Skeletal muscle cell (primary cell): ENCODE measurements around the gene CEACAM18.
"Not testable (repeated sequence)": the region's sequence is repeated elsewhere in the genome, so short reads cannot be mapped to it uniquely, and the experiment has no call there.

Experiments
- DNase-seq: peaks from one replicate; pipeline ENCODE4 v3.0.0-alpha.2; 2010; ENCODE audit warnings: low read depth
- H3K4me3 ChIP-seq: 2 replicates; pipeline ENCODE4 v1.5.1; 2011; ENCODE audit warnings: low read depth, mild to moderate bottlenecking, control low read depth, low read length, moderate library complexity

CEACAM18 gene

DNA sequence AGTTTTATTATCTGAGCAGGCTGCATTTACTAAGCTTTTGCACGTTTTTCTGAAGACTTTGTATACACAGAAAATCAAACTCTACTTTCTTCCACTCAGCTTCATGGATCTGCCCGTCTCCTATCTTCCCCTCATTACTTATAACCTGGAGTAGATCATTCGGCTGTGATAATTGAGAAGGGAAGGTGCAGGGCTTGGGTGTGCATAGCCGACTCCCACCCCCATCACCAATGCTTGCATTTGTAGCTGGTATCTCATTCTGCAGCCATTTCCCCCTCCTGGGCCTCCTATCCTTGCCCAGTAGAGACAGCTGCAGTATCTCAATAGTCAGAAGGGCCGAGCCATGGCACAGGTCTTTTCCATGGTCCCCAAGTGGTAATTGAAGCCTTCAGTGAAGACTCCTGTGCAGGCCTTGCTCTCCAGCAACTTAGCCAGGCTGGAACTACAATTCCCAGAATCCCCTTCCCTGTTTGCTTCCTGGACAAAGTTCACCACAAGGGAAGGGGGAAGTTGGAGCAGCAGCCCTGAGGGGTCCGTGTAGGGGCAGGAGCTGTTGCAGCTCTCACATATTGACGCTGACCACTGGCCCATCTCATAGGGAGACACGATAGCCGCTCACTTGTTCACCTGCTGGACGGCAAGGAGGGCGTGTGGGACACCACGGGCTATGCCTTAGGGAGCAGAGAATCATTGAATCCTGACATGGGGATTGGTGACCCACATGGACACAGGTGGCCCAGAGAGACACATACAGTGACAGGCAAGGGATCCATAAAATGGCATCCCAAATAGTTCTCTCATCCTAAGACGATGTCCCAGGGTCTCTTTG lies 18.0 kb upstream of the CEACAM18 start:
- H3K4me3 ChIP-seq: no peak overlapping the region
- DNase-seq: no peak

DNA sequence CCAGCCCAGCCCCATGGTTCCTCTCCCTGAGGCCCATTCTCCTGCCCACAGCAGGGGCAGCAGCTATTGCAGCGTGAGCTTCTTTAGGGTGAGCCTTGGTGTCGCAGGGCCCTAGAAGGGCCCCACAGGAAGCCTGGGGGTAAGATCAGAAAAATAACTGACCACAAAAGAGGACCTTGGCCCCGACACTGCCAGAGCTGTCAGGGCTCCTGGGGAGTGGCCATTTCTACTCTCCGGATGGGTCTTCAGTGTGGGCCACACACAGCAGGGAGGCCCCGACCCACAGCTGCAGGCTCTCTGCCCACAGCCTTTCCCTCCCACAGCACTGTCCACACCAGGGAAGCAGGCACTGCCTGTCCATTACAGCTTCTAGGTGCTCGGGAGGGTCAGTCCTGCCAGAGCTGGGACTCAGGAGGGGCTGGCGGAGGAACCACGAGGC lies 16.6 kb upstream of the CEACAM18 start:
- no peak for DNase-seq
- H3K4me3 ChIP-seq: no peak overlapping the region

DNA sequence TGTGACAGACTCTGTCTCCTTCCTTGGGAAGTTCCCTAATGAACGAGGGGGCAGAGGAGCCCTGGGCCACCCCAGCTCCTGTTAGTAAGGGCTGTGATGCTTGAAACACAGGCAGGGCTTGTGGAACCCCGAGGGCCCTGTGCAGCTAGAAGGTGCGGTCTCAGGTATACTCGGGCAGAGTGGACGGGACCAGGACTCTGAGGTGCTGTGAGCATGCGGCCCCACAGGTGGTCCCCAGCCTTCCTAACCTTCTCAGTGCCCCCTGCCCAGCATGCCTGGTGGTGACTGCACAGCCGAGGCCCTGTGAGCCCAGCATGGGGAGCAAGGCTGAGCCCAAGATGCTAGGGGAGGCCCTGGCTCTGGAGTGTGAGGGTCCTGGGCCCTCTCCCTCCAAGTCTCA lies 16.1 kb upstream of the CEACAM18 start:
- no peak overlapping the region for H3K4me3 ChIP-seq
- DNase-seq: no peak

DNA sequence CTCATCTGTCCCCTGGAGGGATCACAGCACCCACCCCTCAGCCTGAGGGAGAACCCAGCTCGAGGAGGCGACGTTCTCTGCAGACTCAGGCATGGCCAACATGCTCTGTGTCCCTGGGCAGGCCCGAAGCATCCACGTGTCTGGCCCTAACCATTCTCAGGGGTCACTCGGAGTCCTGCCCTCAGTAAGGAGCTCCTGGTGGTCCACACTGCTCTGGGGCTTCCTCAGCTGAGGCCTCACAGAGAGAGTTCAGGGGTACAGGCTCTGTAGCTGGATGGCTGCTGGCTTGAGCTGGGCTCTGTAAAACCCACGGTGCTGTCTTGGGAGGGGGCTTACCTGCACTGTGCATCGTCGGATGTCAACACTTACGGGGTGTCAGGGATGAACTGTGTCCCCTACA lies 15.7 kb upstream of the CEACAM18 start:
- H3K4me3 ChIP-seq: no peak overlapping the region
- DNase-seq: no peak

- not testable (repeated sequence) for H3K4me3 ChIP-seq, DNase-seq
Measured at GRCh38 chr19:51463976-51464581, 14.3 kb upstream of the CEACAM18 start.

- no peak for DNase-seq
- no peak overlapping the region for H3K4me3 ChIP-seq
Measured at GRCh38 chr19:51466723-51467122, 11.6 kb upstream of the CEACAM18 start.

DNA sequence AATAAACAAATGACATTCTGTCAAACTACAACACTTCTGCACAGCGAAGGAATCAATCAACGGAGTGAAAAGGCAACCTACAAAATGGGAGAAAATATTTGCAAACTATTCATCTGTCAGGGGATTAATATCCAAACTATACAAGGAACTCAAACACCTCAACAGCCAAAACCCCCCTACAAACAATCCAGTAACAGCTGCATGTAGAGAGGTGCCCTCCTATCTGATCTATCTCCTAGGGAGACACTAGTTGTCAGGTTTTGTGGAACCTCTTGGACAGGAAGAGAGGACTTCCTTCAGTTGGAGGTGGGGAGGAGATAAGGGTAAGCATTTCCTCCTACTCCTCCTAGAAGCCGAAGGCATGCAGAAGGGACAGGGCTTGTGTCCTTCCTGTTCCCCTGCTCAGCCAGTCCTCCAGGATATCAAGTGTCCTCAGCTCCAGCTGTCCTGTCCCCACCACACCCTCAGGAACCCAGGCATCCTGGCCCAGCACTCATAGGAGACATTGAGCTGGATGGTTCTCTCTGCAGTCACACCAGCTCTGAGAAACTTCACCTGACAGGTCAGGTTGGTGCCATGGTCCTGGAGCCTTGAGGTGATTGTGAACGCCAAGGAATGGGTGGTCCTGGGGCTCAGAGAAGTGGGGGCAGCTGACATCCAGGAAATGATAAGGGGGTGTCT lies 10.3 kb upstream of the CEACAM18 start:
- DNase-seq: no peak

DNA sequence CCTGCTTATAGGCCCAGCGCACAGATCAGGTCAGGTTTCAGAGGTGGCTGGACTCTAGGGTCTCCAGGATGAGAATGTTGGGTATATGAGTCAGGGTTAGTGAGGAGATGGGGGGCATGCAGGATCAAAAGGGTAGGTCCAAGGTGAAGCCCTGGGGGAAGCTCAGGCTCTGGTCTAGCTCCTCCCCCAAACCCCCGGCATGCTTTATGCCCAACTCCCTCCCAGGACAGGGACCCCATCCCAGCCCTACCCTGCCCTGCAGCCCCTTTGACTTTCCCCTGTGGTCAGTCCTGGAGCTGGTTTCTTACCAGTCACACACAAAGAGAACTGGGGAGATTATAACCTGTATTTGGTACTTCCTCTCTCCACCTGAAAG lies 9.8 kb upstream of the CEACAM18 start:
- no peak overlapping the region for H3K4me3 ChIP-seq
- DNase-seq: no peak

More for the DNA sequence above, 10.3 kb upstream of the CEACAM18 start:
- no peak overlapping the region for H3K4me3 ChIP-seq

DNA sequence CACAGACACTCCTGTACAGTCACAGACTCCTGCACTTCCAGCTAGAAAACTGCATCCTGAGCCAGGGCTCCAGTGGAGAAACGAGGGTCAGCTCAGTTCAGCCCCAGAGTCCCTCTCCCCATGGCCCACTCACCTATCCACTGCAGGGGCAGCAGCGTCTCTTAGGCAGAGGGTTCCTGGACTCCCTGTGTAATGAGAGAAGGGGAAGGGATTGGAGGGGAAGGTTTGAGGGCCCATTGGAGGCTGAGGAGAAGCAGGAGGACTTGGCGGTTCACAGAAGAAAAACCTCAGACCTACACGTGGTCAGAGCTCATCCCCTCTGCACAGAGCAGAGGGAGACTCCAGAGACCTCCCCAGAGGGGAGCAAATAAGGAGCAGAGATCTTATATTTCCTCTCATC lies 9.2 kb upstream of the CEACAM18 start:
- H3K4me3 ChIP-seq: no peak overlapping the region
- DNase-seq: no peak

DNA sequence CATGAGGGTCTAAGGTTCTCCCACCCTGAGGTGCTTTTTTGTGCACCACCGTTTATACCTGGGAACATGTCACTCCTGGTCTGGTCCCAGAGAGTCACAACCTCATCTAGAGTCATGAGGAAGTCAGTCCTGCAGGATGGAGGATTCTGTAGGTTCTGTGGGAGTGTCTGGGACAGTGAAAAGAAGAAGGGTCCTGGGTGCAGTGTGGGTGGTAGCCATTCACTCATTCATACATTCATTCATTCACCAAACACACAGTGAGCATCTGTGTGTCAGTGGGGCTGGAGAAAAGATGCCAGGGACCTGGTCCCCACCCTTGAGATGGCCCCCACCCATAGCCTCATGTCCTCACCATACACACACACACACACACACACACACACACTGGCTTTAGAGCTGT lies 8.7 kb upstream of the CEACAM18 start:
- no peak for DNase-seq
- no peak overlapping the region for H3K4me3 ChIP-seq

- H3K4me3 ChIP-seq: no peak overlapping the region
- no peak for DNase-seq
Measured at GRCh38 chr19:51470966-51471365, 7.4 kb upstream of the CEACAM18 start.

GRCh38 chr19:51471527-51471926 lies 6.8 kb upstream of the CEACAM18 start:
- H3K4me3 ChIP-seq: no peak overlapping the region
- no peak for DNase-seq

DNA sequence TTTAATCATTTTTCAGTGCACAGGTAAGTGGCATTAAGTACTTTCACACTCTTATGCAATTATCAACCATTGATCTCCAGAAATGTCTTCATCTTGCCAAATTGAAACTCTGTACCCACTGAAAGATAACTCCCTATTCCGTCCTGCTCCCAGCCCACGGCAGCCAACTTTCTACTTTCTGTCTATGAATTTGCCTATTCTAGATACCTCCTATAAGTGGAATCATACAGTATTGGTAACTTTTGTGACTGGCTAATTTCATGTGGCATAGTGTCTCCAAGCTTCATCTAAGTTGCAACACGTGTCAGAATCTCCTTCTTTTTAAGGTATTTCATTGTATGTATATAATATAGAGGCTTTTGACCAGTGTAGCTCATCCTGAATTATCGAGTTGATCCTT lies 5.7 kb upstream of the CEACAM18 start:
- H3K4me3 ChIP-seq: no peak overlapping the region
- no peak for DNase-seq

GRCh38 chr19:51473009-51473707 lies 5.2 kb upstream of the CEACAM18 start:
- H3K4me3 ChIP-seq: no peak overlapping the region
- peak; percentile 16 for DNase-seq

GRCh38 chr19:51476164-51476563 lies 2.2 kb upstream of the CEACAM18 start:
- no peak overlapping the region for H3K4me3 ChIP-seq
- no peak for DNase-seq

GRCh38 chr19:51477344-51477743 lies 995 bp upstream of the CEACAM18 start:
- no peak overlapping the region for H3K4me3 ChIP-seq

GRCh38 chr19:51479531-51480331 lies 1.4 kb downstream of the CEACAM18 start:
- DNase-seq: no peak
- no peak overlapping the region for H3K4me3 ChIP-seq

More at GRCh38 chr19:51477344-51477743, 995 bp upstream of the CEACAM18 start:
- no peak for DNase-seq

GRCh38 chr19:51480590-51480989 lies 2.3 kb downstream of the CEACAM18 start:
- H3K4me3 ChIP-seq: no peak overlapping the region

GRCh38 chr19:51485960-51486660 lies 7.8 kb downstream of the CEACAM18 start:
- H3K4me3 ChIP-seq: no peak overlapping the region
- no peak for DNase-seq

More at GRCh38 chr19:51480590-51480989, 2.3 kb downstream of the CEACAM18 start:
- no peak for DNase-seq
